Activated T-helper 9 cell treated with anti-CD3 and anti-CD28 coated beads, Interleukin-2, amount 50 U/mL, for 16 hours (primary cell): ENCODE results near the gene ANKMY1.

ENCODE experiments used
- DNase-seq: peaks from one replicate; pipeline ENCODE4 v3.0.0-alpha.2; 2020; ENCODE audit warnings: low read depth

Gene ANKMY1

GRCh38 chr2:240520974-240521350 lies 36.8 kb downstream of the ANKMY1 start:
- DNase-seq: no peak

GRCh38 chr2:240520130-240520973 lies 37.4 kb downstream of the ANKMY1 start:
- no peak for DNase-seq

GRCh38 chr2:240519396-240520129 lies 38.2 kb downstream of the ANKMY1 start:
- no peak for DNase-seq

GRCh38 chr2:240518981-240519380 lies 38.8 kb downstream of the ANKMY1 start:
- DNase-seq: no peak

GRCh38 chr2:240517342-240517741 lies 40.4 kb downstream of the ANKMY1 start:
- no peak for DNase-seq

- DNase-seq: no peak
These were observed 43.2 kb downstream of the ANKMY1 start for GRCh38 chr2:240514631-240515030.

- peak; percentile 75 for DNase-seq
These were observed 44.1 kb downstream of the ANKMY1 start for GRCh38 chr2:240513549-240514287.

- no peak for DNase-seq
These were observed 44.9 kb downstream of the ANKMY1 start for GRCh38 chr2:240512666-240513535.

- DNase-seq: no peak
These were observed 45.7 kb downstream of the ANKMY1 start for GRCh38 chr2:240512109-240512485.

- DNase-seq: no peak
These were observed 46.3 kb downstream of the ANKMY1 start for GRCh38 chr2:240511351-240512108.

- DNase-seq: no peak
These were observed 47.1 kb downstream of the ANKMY1 start for GRCh38 chr2:240510513-240511210.

GRCh38 chr2:240509667-240510512 lies 47.9 kb downstream of the ANKMY1 start:
- DNase-seq: no peak

- no peak for DNase-seq
These were observed 48.8 kb downstream of the ANKMY1 start for GRCh38 chr2:240508832-240509545.

- DNase-seq: no peak
These were observed 50.0 kb downstream of the ANKMY1 start for GRCh38 chr2:240507778-240508251.

- DNase-seq: no peak
These were observed 50.6 kb downstream of the ANKMY1 start for GRCh38 chr2:240507060-240507777.

- DNase-seq: no peak
These were observed 51.3 kb downstream of the ANKMY1 start for GRCh38 chr2:240506406-240507059.

- no peak for DNase-seq
These were observed 51.9 kb downstream of the ANKMY1 start for GRCh38 chr2:240505910-240506309.
